Neuron (in vitro differentiated cells): Measurements from ENCODE around the gene TUBB2B.

Source experiments
- H2AFZ ChIP-seq: one replicate; pipeline ENCODE4 v1.6.1; 2013; ENCODE audit warnings: low read depth, mild to moderate bottlenecking, inconsistent platforms, low read length, moderate library complexity
- H3K27me3 ChIP-seq: one replicate; pipeline ENCODE4 v1.6.1; 2013; ENCODE audit warnings: low read length; ENCODE audit not compliant: insufficient read depth
- H3K36me3 ChIP-seq: one replicate; pipeline ENCODE4 v1.6.1; 2013; ENCODE audit warnings: low read length; ENCODE audit not compliant: insufficient read depth
- H3K4me1 ChIP-seq: one replicate; pipeline ENCODE4 v1.6.1; 2013; ENCODE audit warnings: low read length; ENCODE audit not compliant: insufficient read depth
- H3K4me3 ChIP-seq: 2 replicates; pipeline ENCODE4 v1.5.1; 2013; ENCODE audit warnings: mild to moderate bottlenecking, low read length, moderate library complexity
- H3K9me3 ChIP-seq: one replicate; pipeline ENCODE4 v1.6.1; 2013; ENCODE audit warnings: low read length

Gene TUBB2B

DNA sequence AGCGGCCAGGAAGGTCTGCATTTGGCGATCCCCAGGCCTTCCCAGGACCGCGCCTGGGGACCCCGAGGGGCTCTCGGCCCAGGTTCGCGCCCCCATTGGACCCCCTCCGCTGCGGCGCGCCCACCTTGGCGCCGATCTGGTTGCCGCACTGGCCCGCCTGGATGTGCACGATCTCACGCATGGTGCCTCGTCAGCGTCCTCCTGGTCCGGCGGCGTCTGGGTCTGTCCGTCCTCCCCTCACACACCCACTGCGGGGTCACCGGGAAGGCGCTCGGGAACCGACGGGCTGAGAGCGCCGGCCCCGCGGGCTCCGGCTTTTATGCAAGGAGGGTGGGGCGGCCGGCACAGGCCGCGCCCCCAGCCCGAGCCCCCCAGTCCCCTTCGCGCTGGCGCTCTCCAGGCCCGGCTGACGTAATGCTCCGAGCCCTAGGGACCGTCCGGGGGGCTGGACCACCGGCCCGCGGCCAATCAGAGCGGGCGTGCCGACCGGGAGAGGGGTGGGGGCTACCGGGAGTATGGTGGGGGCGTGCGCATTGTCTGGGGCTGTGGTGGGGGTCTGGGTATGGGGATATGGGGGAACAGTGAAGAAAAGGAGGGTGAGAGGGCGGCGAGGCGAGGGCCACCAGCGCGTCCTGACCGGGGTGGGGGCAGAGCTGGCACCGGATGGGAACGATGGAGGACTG, at the start of gene TUBB2B:
Gene TUBB2B, minus strand, starts transcription at position 291 of the 683 bp plus-strand sequence. Its CDS starts 110 bp downstream, at position 181.
- Histone ChIP-seq H3K4me1 (peaks cover 32% of the 10 kb centered on the region), H3K4me3 (peak within 1 kb of the TSS; percentile 98), H3K36me3 (peaks cover 24% of the 10 kb centered on the region), H3K9me3 (no peaks in the 10 kb centered on the region), H3K27me3 (no peaks in the 10 kb centered on the region), H2AFZ (no peak within 1 kb of the TSS)

DNA sequence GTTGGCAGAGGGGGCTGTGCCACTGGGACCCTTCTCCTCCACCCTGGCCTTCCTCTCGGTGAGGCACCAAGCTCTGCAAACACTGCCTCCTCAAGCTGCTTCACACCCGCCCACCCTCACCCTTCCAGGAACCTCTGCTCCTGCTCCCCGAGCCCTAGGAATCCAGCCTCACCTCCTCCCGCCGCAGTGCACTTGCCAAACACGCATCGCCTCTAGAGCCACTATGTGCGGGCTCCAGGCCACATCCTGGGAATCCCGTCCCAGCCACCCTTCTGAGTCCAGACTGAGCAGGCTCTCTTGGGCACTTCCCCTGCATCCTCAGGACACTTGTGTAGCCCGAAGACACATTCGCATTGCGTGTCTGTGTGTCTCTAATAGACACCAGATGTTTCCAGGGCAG, 49.8 kb upstream of the TUBB2B start:
- H3K27me3 ChIP-seq, result no peaks in the 10 kb centered on the region

DNA sequence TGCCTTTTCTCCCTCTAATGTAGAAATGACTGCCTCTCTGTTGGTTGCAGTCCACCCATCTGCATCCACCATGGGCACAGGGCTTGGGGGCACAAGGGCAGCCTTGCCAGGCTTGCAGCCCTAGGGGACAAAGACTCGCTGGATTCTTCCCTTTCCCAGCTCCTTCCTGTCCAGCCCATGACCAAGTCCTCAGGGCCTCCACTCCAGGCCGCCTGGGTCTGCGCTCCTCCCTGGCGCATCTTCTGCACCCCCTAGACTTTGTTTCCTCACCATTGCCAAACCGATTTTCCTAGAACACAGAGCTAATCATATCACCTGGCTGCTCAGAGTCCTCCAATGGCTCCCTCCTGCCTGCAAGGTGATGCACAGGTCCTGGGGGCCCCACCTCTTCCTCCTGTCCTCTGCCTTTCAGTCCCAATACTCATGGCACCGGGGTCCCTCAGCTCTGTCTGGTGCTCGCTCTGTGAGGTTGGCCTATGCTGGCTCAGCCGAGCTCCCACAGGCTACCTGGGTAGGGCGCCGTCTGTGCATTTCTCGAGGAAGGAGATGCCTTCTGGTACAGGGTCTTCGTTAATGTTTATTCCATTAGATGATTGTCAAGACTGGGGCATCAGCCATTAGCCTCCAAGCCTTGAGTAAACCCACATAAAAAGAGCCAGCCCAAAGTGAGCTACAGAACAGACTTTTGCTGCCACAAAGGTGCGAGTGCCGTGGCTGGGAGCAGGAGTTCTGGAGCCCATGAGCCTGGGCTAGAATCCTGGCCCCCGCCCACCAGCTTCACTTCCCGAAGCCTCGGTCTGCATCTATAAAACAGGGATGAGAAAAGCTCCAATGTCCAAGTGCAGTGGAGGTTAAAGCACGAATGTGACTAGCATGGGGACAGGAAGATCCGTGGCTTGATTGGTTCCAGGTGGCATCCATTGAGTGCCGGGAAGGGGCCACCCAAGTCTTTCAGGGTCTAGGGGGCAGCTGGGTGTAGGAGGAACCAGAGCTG, 49.0 kb upstream of the TUBB2B start:
- no peak overlapping the region for H2AFZ ChIP-seq
- H3K4me3 ChIP-seq, result no peak overlapping the region
- H3K4me1 ChIP-seq, result peaks cover 9% of the 10 kb centered on the region
- H3K27me3 ChIP-seq, result no peaks in the 10 kb centered on the region
- peaks cover 33% of the 10 kb centered on the region for H3K36me3 ChIP-seq
- no peaks in the 10 kb centered on the region for H3K9me3 ChIP-seq

More for the DNA sequence above, 49.8 kb upstream of the TUBB2B start:
- Histone ChIP-seq H3K4me1 (peaks cover 17% of the 10 kb centered on the region), H2AFZ (no peak overlapping the region), H3K36me3 (peaks cover 25% of the 10 kb centered on the region), H3K9me3 (no peaks in the 10 kb centered on the region), H3K4me3 (no peak overlapping the region)

DNA sequence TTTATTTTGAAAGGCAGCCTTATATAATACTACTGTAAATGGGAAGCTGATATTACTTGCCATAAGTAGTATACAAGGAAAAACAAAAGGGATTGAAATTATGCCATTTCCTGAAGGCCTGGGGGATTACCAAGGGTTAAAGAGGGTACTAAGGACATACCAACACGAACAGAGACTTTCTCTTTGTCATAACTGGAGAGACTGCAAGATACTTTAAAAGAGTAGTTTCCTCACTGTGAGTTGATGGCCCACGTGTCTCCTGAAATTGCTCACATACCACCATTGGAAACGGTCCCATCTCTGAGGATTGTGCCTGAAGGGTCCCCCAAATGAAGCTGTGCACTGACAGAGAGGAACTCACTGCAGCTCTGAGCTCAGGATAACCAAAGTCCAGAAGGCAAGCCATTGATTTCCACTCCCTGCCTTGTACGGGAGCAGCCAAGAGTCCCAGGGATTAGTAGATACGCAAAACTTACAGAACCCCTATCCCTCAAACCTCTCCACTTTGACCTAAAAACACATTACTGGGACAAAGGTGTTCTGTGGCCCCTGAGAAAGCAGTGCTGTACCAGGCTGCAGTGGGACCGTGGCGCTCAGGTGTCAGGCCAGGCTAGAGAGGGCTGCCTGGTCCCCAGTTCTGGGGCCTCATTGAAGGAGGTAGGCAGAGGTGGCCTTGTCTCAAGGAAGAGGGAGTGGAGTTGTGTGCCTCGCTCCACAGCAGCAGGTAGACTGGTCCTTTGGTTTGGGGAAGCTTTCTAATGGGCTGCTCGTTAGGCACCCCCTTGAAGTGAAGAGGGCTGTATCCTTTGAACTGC, 46.5 kb upstream of the TUBB2B start:
- Histone ChIP-seq H3K27me3 (no peaks in the 10 kb centered on the region), H3K4me3 (no peak overlapping the region), H3K36me3 (peaks cover 57% of the 10 kb centered on the region), H3K4me1 (no peaks in the 10 kb centered on the region), H3K9me3 (no peaks in the 10 kb centered on the region), H2AFZ (no peak overlapping the region)

DNA sequence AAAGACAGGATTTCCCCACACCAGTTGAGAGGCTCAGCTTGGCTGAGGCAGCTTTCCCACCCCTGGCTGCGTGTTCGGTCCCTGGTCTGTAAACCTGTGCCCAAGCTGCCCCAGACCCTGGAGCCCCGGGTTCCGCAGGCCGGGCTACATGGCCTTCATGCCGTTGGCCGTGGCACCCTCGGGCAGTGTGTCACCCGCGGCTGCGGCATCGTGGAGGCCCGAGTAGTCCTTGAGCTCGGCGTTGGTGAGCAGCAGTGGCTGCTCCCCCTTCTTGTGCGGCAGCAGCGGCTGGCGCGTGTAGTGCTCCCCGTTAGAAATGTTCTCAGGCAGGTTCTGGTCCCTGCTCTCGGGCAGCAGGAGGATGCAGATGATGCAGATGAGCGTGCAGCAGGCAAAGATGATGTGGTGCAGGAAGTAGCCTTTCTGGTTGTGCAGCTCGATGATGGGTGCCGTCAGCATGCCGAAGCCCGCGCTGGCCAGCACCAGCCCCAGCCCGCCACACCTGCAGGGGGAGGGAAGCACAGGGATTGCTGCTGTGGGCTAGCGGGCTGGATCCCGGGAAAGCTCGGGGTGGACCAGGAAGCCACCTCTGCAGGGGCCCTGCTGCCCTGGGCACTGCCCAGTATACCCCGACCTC, 45.6 kb upstream of the TUBB2B start:
- Histone ChIP-seq H3K4me3 (no peak overlapping the region), H3K9me3 (no peaks in the 10 kb centered on the region), H3K36me3 (peaks cover 64% of the 10 kb centered on the region), H3K27me3 (no peaks in the 10 kb centered on the region), H2AFZ (no peak overlapping the region), H3K4me1 (no peaks in the 10 kb centered on the region)

DNA sequence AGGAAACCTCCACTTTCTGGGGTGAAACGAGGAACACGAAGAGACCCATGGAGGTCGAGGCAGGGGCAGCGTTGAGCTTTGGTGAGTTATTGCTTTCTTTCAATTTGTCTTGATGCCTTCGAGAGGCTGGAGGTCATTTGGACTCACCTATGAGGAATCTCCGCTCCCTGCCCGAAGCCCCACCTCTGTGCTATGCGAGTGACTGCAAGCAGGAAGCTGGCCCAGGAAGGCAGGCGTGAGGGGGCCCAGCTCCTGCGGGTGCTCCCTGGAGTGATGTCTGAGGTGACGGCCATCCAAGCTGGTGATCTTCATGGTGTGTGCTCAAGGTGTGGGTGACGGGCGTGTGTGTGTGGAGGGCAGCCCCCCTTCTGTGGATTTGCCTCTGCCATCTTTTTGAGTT, 44.3 kb upstream of the TUBB2B start:
- Histone ChIP-seq H3K9me3 (no peaks in the 10 kb centered on the region), H3K4me1 (no peaks in the 10 kb centered on the region), H3K27me3 (no peaks in the 10 kb centered on the region), H3K36me3 (peaks cover 71% of the 10 kb centered on the region), H2AFZ (no peak overlapping the region), H3K4me3 (no peak overlapping the region)

DNA sequence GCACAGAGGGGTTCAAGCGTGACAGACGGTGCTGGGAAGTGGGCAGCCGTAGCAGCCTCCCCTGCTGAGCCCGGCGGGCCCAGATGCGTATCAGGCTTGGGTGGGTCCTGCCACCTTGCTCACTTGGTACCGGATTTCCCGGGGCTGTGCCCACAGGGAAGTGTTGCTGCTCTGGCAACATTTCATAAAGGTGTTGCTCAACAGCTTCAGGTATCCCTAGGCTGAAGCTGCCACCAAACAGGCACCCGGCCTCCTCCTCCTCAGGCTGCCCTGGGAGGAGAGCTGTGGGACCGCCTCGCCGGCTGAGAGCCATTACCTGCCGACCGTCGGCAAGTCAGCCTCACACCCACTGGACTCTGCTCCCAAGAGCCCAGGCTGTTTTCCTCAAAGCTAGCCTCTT, 42.8 kb upstream of the TUBB2B start:
- Histone ChIP-seq H3K36me3 (peaks cover 68% of the 10 kb centered on the region), H3K4me1 (no peaks in the 10 kb centered on the region), H3K27me3 (no peaks in the 10 kb centered on the region), H2AFZ (no peak overlapping the region), H3K4me3 (no peak overlapping the region), H3K9me3 (no peaks in the 10 kb centered on the region)

DNA sequence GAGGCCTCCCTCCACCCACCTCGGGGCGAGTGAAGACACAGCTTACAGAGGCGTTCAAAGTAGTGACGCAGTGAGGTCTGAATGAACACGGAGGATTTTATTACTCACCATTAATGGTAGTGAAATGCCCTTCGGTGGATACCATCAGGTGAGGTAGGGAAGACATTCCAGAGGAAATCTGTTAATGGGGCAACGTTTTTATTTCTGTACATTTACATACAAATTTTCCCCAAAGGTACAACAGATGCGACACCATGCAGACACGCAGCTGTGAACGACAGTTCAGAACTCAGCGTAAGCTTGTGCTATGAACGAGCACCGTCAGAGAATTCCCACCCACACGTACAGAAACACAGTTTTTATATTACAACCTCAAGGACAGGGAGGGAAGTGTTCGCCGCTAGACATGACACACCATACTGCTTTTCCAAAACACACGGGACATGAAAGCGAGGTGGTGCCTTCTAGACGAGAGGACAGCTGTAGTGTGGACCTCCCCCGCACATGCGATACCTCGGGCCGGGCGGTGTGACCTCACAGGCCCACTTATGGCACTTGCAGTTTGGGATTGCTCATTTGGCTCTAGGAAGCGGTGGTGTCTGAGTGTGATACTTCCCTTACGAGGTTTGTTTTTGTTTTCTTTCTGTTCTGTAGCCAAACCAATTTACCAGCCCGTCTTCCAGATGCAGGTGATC, 42.0 kb upstream of the TUBB2B start:
- H3K4me3 ChIP-seq, result no peak overlapping the region
- H2AFZ ChIP-seq, result no peak overlapping the region
- H3K4me1 ChIP-seq, result no peaks in the 10 kb centered on the region
- H3K27me3 ChIP-seq, result no peaks in the 10 kb centered on the region
- H3K9me3 ChIP-seq, result no peaks in the 10 kb centered on the region
- peaks cover 76% of the 10 kb centered on the region for H3K36me3 ChIP-seq

DNA sequence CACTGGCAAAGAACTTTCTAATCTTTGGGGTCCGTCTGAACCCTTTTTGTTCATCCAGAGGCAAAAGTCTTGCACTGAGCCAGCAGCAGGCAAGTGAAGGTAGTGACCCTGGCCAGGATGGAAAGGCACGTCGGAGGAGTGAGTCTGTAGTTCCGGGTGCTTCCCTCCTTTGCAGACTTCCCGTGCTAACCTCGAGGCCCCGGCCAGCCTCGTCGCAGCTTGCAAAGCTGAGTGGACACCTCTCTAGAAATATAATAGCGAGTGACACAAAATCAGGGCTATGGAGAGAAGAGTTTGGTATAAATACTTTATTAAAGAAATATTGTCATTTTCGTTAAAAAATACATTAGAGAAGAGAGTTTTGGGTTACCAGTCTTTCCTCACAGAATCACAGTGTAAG, 41.2 kb upstream of the TUBB2B start:
- no peaks in the 10 kb centered on the region for H3K4me1 ChIP-seq
- no peaks in the 10 kb centered on the region for H3K27me3 ChIP-seq
- H3K4me3 ChIP-seq, result no peak overlapping the region
- H3K9me3 ChIP-seq, result no peaks in the 10 kb centered on the region
- H3K36me3 ChIP-seq, result peaks cover 77% of the 10 kb centered on the region
- no peak overlapping the region for H2AFZ ChIP-seq

DNA sequence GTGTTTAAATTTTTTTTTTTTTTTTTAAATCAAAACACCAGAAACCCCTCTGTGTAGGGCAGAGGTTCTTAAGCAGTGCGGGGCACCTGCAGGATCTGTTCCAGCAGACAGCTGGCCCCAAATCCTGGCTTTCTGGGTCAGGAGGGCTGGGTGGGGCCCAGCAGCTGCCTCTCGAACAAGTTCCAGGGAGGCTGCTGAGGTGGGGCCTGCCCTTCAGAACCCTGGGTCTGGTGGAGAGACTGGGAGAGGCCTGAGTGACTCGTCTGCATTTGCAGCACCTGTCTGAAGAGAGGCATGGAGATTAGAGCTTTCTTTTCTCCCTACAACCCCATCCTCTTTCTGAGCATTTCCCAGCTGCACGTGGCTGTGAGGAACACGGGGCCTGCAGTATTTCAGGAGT, 39.7 kb upstream of the TUBB2B start:
- peaks cover 74% of the 10 kb centered on the region for H3K36me3 ChIP-seq
- no peak overlapping the region for H2AFZ ChIP-seq
- H3K27me3 ChIP-seq, result no peaks in the 10 kb centered on the region
- H3K9me3 ChIP-seq, result no peaks in the 10 kb centered on the region
- no peaks in the 10 kb centered on the region for H3K4me1 ChIP-seq
- H3K4me3 ChIP-seq, result no peak overlapping the region

DNA sequence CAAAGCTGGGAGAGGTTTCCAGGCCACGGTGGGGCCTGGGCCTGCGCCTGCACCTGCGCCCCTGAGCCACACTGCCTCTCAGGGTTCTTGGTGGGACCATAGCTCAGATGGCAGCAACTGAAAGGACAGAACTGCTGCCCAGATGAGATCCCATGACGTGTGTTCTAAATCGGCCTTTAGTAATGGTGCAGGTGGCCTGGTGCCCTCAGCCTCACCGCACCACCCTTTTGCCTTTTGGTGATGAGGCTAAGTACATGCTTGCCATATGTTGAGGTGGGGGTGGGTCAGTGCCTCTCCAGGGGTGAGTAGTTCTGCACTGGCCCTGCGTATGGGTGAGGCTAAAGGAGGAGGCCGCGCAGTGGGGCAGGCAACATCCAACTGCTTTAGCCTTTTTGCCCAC, 38.7 kb upstream of the TUBB2B start:
- peaks cover 65% of the 10 kb centered on the region for H3K36me3 ChIP-seq
- no peaks in the 10 kb centered on the region for H3K27me3 ChIP-seq
- no peak overlapping the region for H2AFZ ChIP-seq
- H3K9me3 ChIP-seq, result no peaks in the 10 kb centered on the region
- H3K4me1 ChIP-seq, result no peaks in the 10 kb centered on the region
- H3K4me3 ChIP-seq, result no peak overlapping the region

DNA sequence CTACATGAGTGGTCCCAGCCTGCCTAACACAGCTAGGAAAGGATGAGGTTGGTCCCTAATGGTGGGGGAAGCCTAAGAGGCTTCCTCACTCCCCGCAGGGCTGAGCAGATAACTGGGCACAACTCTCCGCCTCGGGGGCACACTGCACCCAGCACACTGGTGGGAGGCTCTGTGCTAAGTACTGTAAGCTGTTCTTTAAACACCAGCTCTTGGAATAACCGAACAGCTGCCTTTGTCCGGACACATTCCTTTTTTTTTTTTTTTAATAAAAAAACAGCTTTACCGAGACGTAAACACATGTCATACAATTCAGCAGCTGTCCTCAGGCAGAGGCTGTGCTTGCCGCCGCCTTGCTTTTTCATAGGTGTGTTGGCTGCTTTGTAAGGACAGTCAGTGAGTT, 38.2 kb upstream of the TUBB2B start:
- no peaks in the 10 kb centered on the region for H3K9me3 ChIP-seq
- no peak overlapping the region for H3K4me3 ChIP-seq
- no peak overlapping the region for H2AFZ ChIP-seq
- H3K4me1 ChIP-seq, result peaks cover 3% of the 10 kb centered on the region
- no peaks in the 10 kb centered on the region for H3K27me3 ChIP-seq
- H3K36me3 ChIP-seq, result peaks cover 60% of the 10 kb centered on the region
